NOMO-1 (cell line): ENCODE data around the gene CEP112.
A peak's percentile ranks its signal among the peaks of the same experiment; 100 is the strongest.

Experiments used
- DNase-seq, 2 experiments: peaks; one replicate each; lab custom pipeline; 2025; ENCODE audit not compliant: unreplicated experiment in 2 of 2; lab: John Stamatoyannopoulos, UW

The CEP112 gene

GRCh38 chr17:66191593-66192377 is at the start of gene CEP112:
CEP112 (minus strand) TSS chr17:66192133.
- DNase-seq: peak; percentile 64 to 84

GRCh38 chr17:66240630-66241029 is 48.7 kb upstream of the CEP112 start:
- no peak for DNase-seq

- no peak for DNase-seq
Observed at GRCh38 chr17:66240013-66240412, 48.1 kb upstream of the CEP112 start.

GRCh38 chr17:66235377-66235994 is 43.6 kb upstream of the CEP112 start:
- no peak for DNase-seq

- DNase-seq: no peak
Observed at GRCh38 chr17:66234611-66235010, 42.7 kb upstream of the CEP112 start.

GRCh38 chr17:66233023-66233753 is 41.3 kb upstream of the CEP112 start:
- DNase-seq: no peak

GRCh38 chr17:66230922-66231591 is 39.1 kb upstream of the CEP112 start:
- DNase-seq: peak; percentile 20 to 56

GRCh38 chr17:66229783-66230538 is 38.0 kb upstream of the CEP112 start:
- no peak for DNase-seq

GRCh38 chr17:66228887-66229782 is 37.2 kb upstream of the CEP112 start, which contains the start of gene APOH:
APOH (minus strand) TSS chr17:66229415; CDS start chr17:66229379, 36 bp downstream.
- DNase-seq: no peak

GRCh38 chr17:66227212-66228045 is 35.5 kb upstream of the CEP112 start:
- DNase-seq: no peak

- no peak for DNase-seq
Observed at GRCh38 chr17:66222798-66223350, 30.9 kb upstream of the CEP112 start.

- DNase-seq: no peak
Observed at GRCh38 chr17:66221755-66222530, 30.0 kb upstream of the CEP112 start.

GRCh38 chr17:66221343-66221742 is 29.4 kb upstream of the CEP112 start:
- no peak for DNase-seq

GRCh38 chr17:66220079-66220835 is 28.3 kb upstream of the CEP112 start:
- DNase-seq: no peak

GRCh38 chr17:66215529-66215911 is 23.6 kb upstream of the CEP112 start:
- DNase-seq: no peak

GRCh38 chr17:66214884-66215528 is 23.1 kb upstream of the CEP112 start:
- DNase-seq: no peak
